ENCODE results near the gene MUC5B.
"Not testable (repeated sequence)": the region's sequence is repeated elsewhere in the genome, so short reads cannot be mapped to it uniquely, and the experiment has no call there.

Gene MUC5B

GRCh38 chr11:1251236-1251770 is 28.4 kb downstream of the MUC5B start:
- DNase-seq (ENCODE audit: low spot score): no peak

- no peak for DNase-seq (ENCODE audit: low spot score)
Measured at GRCh38 chr11:1252371-1253102, 29.7 kb downstream of the MUC5B start.

GRCh38 chr11:1253103-1253485 is 30.2 kb downstream of the MUC5B start:
- no peak for DNase-seq (ENCODE audit: low spot score)

- DNase-seq (ENCODE audit: low spot score): no peak
Measured at GRCh38 chr11:1254086-1254648, 31.3 kb downstream of the MUC5B start.

- no peak for DNase-seq (ENCODE audit: low spot score)
Measured at GRCh38 chr11:1254733-1255132, 31.9 kb downstream of the MUC5B start.

GRCh38 chr11:1255151-1255550 is 32.3 kb downstream of the MUC5B start:
- no peak for DNase-seq (ENCODE audit: low spot score)

GRCh38 chr11:1256257-1257045 is 33.6 kb downstream of the MUC5B start:
- DNase-seq (ENCODE audit: low spot score): no peak

GRCh38 chr11:1257366-1257765 is 34.5 kb downstream of the MUC5B start:
- no peak for DNase-seq (ENCODE audit: low spot score)

- no peak for DNase-seq (ENCODE audit: low spot score)
Measured at GRCh38 chr11:1257916-1258315, 35.0 kb downstream of the MUC5B start.

- no peak for DNase-seq (ENCODE audit: low spot score)
Measured at GRCh38 chr11:1258401-1259075, 35.7 kb downstream of the MUC5B start.

- DNase-seq (ENCODE audit: low spot score): no peak
Measured at GRCh38 chr11:1259076-1259461, 36.2 kb downstream of the MUC5B start.

GRCh38 chr11:1259561-1259960 is 36.7 kb downstream of the MUC5B start:
- DNase-seq (ENCODE audit: low spot score): no peak

- peak; percentile 79 for DNase-seq (ENCODE audit: low spot score)
Measured at GRCh38 chr11:1260023-1260501, 37.2 kb downstream of the MUC5B start.

GRCh38 chr11:1260620-1261019 is 37.8 kb downstream of the MUC5B start:
- no peak for DNase-seq (ENCODE audit: low spot score)

GRCh38 chr11:1261241-1262071 is 38.6 kb downstream of the MUC5B start:
- no peak for DNase-seq (ENCODE audit: low spot score)

- peak; percentile 95 for DNase-seq (ENCODE audit: low spot score)
Measured at GRCh38 chr11:1262172-1263006, 39.5 kb downstream of the MUC5B start.

- DNase-seq (ENCODE audit: low spot score): no peak
Measured at GRCh38 chr11:1263010-1263409, 40.1 kb downstream of the MUC5B start.

GRCh38 chr11:1264444-1264843 is 41.6 kb downstream of the MUC5B start:
- peak; percentile 59 for DNase-seq (ENCODE audit: low spot score)

- DNase-seq (ENCODE audit: low spot score): not testable (repeated sequence)
Measured at GRCh38 chr11:1265480-1265879, 42.6 kb downstream of the MUC5B start.

- DNase-seq (ENCODE audit: low spot score): not testable (repeated sequence)
Measured at GRCh38 chr11:1266976-1267375, 44.1 kb downstream of the MUC5B start.
